GM12878 (cell line): ENCODE measurements around the gene CETN3. TPM values are rescaled to one million over a fixed set of nuclear protein-coding genes. Genes with fewer than 3 reads are reported as not detected.

Experiments used
- ATAC-seq: fragments of 200-7000 bp; cut with Tn5 transposase; 3 replicates; pipeline ENCODE4 v1.9.1; 2020; ENCODE audit warnings: mild to moderate bottlenecking, moderate library complexity
- BruUV-seq: library from RNA; stranded (reverse); fragments of 400-500 nt; replicated peaks from 2 replicates; lab custom pipeline; 2021; lab: Mats Ljungman, UMichigan
- CTCF ChIA-PET: fragments of 300-600 bp; sonication (Branson Sonifier 250); formaldehyde crosslinking; extraction: SDS; loops from one replicate; lab custom pipeline; 2021; ENCODE audit warnings: inconsistent platforms; lab: Yijun Ruan, JAX
- POLR2A ChIA-PET: fragments of 350-600 bp; formaldehyde crosslinking; extraction: SDS; loops from one replicate; lab custom pipeline; 2021; ENCODE audit warnings: inconsistent platforms; lab: Charles Lee
- RAD21 ChIA-PET: fragments of 300-600 bp; sonication (Branson Sonifier 250); formaldehyde crosslinking; loops from one replicate; lab custom pipeline; 2023; ENCODE audit warnings: antibody characterized with exemption; ENCODE audit not compliant: unreplicated experiment; lab: Charles Lee
- SMC1A ChIA-PET: fragments of 300-600 bp; sonication (Branson Sonifier 250); formaldehyde crosslinking; loops from one replicate; lab custom pipeline; 2023; ENCODE audit not compliant: unreplicated experiment, uncharacterized antibody; lab: Charles Lee
- DNase-seq: peaks from one replicate; pipeline ENCODE4 v3.0.0-alpha.2; 2011; ENCODE audit warnings: low read depth, low spot score
- FAIRE-seq: peaks from 3 replicates; lab custom pipeline; 2011; peaks lifted over from hg19 to GRCh38; lab: Jason Lieb, UNC
- H2AFZ ChIP-seq: 2 replicates; pipeline ENCODE4 v1.6.0; 2011; ENCODE audit warnings: low read depth, low read length, control low read depth; ENCODE audit not compliant: control insufficient read depth
- H3K27ac ChIP-seq: 2 replicates; pipeline ENCODE4 v1.5.1; 2011; ENCODE audit warnings: control low read depth; ENCODE audit not compliant: control insufficient read depth, insufficient read depth
- H3K27me3 ChIP-seq, 2 experiments: replicated peaks in 1 of 2; 2 replicates each; pipeline versions ENCODE4 v1.6.0 to v1.6.1; 2011; ENCODE audit warnings: low read length in 1 of 2; ENCODE audit not compliant: control insufficient read depth in 2 of 2, insufficient read depth in 2 of 2
- H3K36me3 ChIP-seq, 2 experiments: 2 replicates each; pipeline ENCODE4 v1.5.1; 2011; ENCODE audit warnings: low read length in 1 of 2; ENCODE audit not compliant: control insufficient read depth in 2 of 2, insufficient read depth in 2 of 2
- H3K4me1 ChIP-seq: 2 replicates; pipeline ENCODE4 v1.6.1; 2011; ENCODE audit warnings: mild to moderate bottlenecking, low read length, moderate library complexity, mixed read lengths; ENCODE audit not compliant: control insufficient read depth, insufficient read depth
- H3K4me2 ChIP-seq: 2 replicates; pipeline ENCODE4 v1.6.0; 2011; ENCODE audit warnings: control low read depth; ENCODE audit not compliant: control insufficient read depth, insufficient read depth
- H3K4me3 ChIP-seq: fragments of 200-600 bp; sonication (generic); 2 replicates; pipeline ENCODE4 v1.5.1; 2016
- H3K79me2 ChIP-seq: 2 replicates; pipeline ENCODE4 v1.6.0; 2011; ENCODE audit warnings: low read length; ENCODE audit not compliant: control insufficient read depth, insufficient read depth
- H3K9ac ChIP-seq: 2 replicates; pipeline ENCODE4 v1.8.0; 2011; ENCODE audit warnings: low read length, control low read depth, mixed read lengths; ENCODE audit not compliant: control insufficient read depth, insufficient read depth
- H3K9me3 ChIP-seq: replicated peaks from 3 replicates; pipeline ENCODE4 v1.5.1; 2011; ENCODE audit warnings: mild to moderate bottlenecking, low read length; ENCODE audit not compliant: control insufficient read depth, insufficient read depth
- H4K20me1 ChIP-seq: 2 replicates; pipeline ENCODE4 v1.6.0; 2011; ENCODE audit not compliant: control insufficient read depth, insufficient read depth
- BACH1 ChIP-seq: fragments of 450-650 bp; IDR thresholded peaks from 2 replicates; pipeline ENCODE4 v1.6.1; 2017; ENCODE audit warnings: mild to moderate bottlenecking, borderline replicate concordance
- BCL3 ChIP-seq: IDR thresholded peaks from 2 replicates; pipeline ENCODE4 v1.6.1; 2011; ENCODE audit warnings: borderline replicate concordance, low read depth, mild to moderate bottlenecking, moderate library complexity, low read length; ENCODE audit not compliant: insufficient read depth, poor library complexity, severe bottlenecking
- CBX3 ChIP-seq: fragments of 200-600 bp; sonication (generic); IDR thresholded peaks from 2 replicates; pipeline ENCODE4 v1.6.1; 2016; ENCODE audit warnings: low read depth, borderline replicate concordance
- CHD2 ChIP-seq: IDR thresholded peaks from 2 replicates; pipeline ENCODE4 v1.6.1; 2011; ENCODE audit warnings: low read depth, low read length, improper control_type of control experiment, borderline replicate concordance
- CHD4 ChIP-seq: fragments of 200-600 bp; sonication (generic); IDR thresholded peaks from 2 replicates; pipeline ENCODE4 v1.6.1; 2016; ENCODE audit warnings: mild to moderate bottlenecking
- JUND ChIP-seq: IDR thresholded peaks from 2 replicates; pipeline ENCODE4 v1.6.1; 2012; ENCODE audit warnings: low read depth, mild to moderate bottlenecking, low read length, improper control_type of control experiment, moderate library complexity
- MEF2A ChIP-seq: IDR thresholded peaks from 2 replicates; pipeline ENCODE4 v1.6.1; 2011; ENCODE audit warnings: low read depth, mild to moderate bottlenecking, low read length, moderate library complexity; ENCODE audit not compliant: insufficient read depth
- NR2C1 ChIP-seq: fragments of 450-650 bp; IDR thresholded peaks from 2 replicates; pipeline ENCODE4 v1.6.1; 2017; ENCODE audit warnings: antibody characterized with exemption, mild to moderate bottlenecking, moderate library complexity
- PAX5 ChIP-seq: IDR thresholded peaks from 2 replicates; pipeline ENCODE4 v1.6.1; 2011; ENCODE audit warnings: low read depth, low read length, borderline replicate concordance
- RELA ChIP-seq: fragments of 450-650 bp; IDR thresholded peaks from 2 replicates; pipeline ENCODE4 v1.8.0; 2014; ENCODE audit warnings: borderline replicate concordance; ENCODE audit not compliant: partially characterized antibody
- SMAD5 ChIP-seq: IDR thresholded peaks from 2 replicates; pipeline ENCODE4 v1.6.1; 2016; ENCODE audit warnings: antibody characterized with exemption, low read depth
- SP1 ChIP-seq: IDR thresholded peaks from one replicate; pipeline ENCODE4 v1.6.1; 2011; ENCODE audit warnings: low read depth, low read length
- YY1 ChIP-seq: IDR thresholded peaks from 2 replicates; pipeline ENCODE4 v1.6.1; 2011; ENCODE audit warnings: low read depth, mild to moderate bottlenecking, low read length
- ZBTB4 ChIP-seq: fragments of 450-650 bp; formaldehyde crosslinking; IDR thresholded peaks from 2 replicates; pipeline ENCODE4 v1.4.0; 2022; ENCODE audit warnings: mild to moderate bottlenecking, moderate library complexity
- WGBS: methylation state at CpG from one replicate; pipeline ENCODE4 v1.1.6; 2016; ENCODE audit warnings: low lambda C conversion rate; ENCODE audit not compliant: insufficient replicate concordance, insufficient coverage; ENCODE audit errors: missing lambda C conversion rate; 5-methylcytosine and 5-hydroxymethylcytosine counted together
- in situ Hi-C: fragments of 300-500 bp; cut with MboI; formaldehyde crosslinking; loops from 9 replicates; pipeline ENCODE4 v1.14.3; 2018; ENCODE audit warnings: mixed read lengths
- intact Hi-C: fragments of 100-400 bp; cut with micrococcal nuclease; formaldehyde crosslinking; loops from one replicate; pipeline ENCODE4 v1.14.2; 2022; ENCODE audit not compliant: unreplicated experiment
- polyA plus RNA-seq, 11 experiments: library from polyadenylated mRNA; depleted of rRNA in 4 of 11; unstranded in 6 of 11; stranded (reverse) in 5 of 11; fragments of >200 nt; fragmentation: Nextera tagmentation in 4 of 11; fragmentation: Illumina TruSeq in 1 of 11; extraction: Ambion mirVana in 4 of 11; extraction: Trizol in 1 of 11; gene quantifications; 1 replicate in 1 of 11; 2 replicates in 10 of 11; pipeline versions ENCODE4 v1.2.1 to v1.2.3, GENCODE V29; 2011 to 2016; ENCODE audit warnings: inconsistent platforms in 2 of 11, missing spikeins in 2 of 11, low read depth in 1 of 11
- total RNA-seq, 4 experiments: library from RNA; depleted of rRNA in 3 of 4; stranded (reverse); fragments of >200 nt in 3 of 4; fragmentation: Illumina TruSeq in 1 of 4; extraction: Trizol in 1 of 4; gene quantifications; 2 replicates each; pipeline versions ENCODE4 v1.2.1 to v1.2.3, GENCODE V29; 2013 to 2021

Gene CETN3
- total and polyA plus RNA-seq, 10 of the 15 experiments (the other 5 are each of a cell fraction or from before 2014, with no cell fraction given): 16.8 to 59.1 (median 51.8) TPM

GRCh38 chr5:90402521-90403255 is 6.9 kb downstream of the CETN3 start:
- Histone ChIP-seq H3K79me2 (peaks cover 6% of the 10 kb centered on the region), H3K4me2 (no peak overlapping the region), H3K9me3 (no peaks in the 10 kb centered on the region; the same call in 2 of the 3 replicates), H2AFZ (no peak overlapping the region), H3K9ac (no peak overlapping the region), H3K27me3 (no peaks in the 10 kb centered on the region), H3K4me3 (no peak overlapping the region), H4K20me1 (no peaks in the 10 kb centered on the region), H3K27ac (no peak overlapping the region), H3K36me3 (peaks cover 0 to 3% of the 10 kb centered on the region in 2 experiments; a peak in 1 of 4 replicates), H3K4me1 (no peaks in the 10 kb centered on the region)
- FAIRE-seq: no peak
- WGBS: 96% methylated on average over 1 of the region's 1 CpG
- TF ChIP-seq CHD4 (no peak), BACH1 (no peak), PAX5 (no peak), CHD2 (no peak), SP1 (no peak), BCL3 (no peak), CBX3 (no peak), NR2C1 (no peak), MEF2A (no peak), SMAD5 (no peak), YY1 (no peak), ZBTB4 (CRISPR knock-in tag) (no peak), RELA (no peak), JUND (no peak)
- SMC1A ChIA-PET: interaction anchor here (0.5 kb wide), 1 partner anchor 62 kb away, joined by 3 read pairs; no protein-coding TSS in a partner anchor
- CTCF ChIA-PET: interaction anchor here (1.2 kb wide), 1 partner anchor 21 kb away, joined by 4 read pairs; no protein-coding TSS in a partner anchor
- intact Hi-C loops: no loop called here
- RAD21 ChIA-PET: no interaction called here
- POLR2A ChIA-PET: interaction anchor here (0.5 kb wide), 1 partner anchor 1888 kb away, joined by 3 read pairs; no protein-coding TSS in a partner anchor
- in situ Hi-C loops: no loop called here
- no TSS peak for BruUV-seq
- DNase-seq: no peak
- ATAC-seq: no peak
